ENCODE measurements around the gene CFAP99. TPM values are rescaled to one million over a fixed set of nuclear protein-coding genes. Genes with fewer than 3 reads are reported as not detected.
A peak's percentile ranks its signal among the peaks of the same experiment; 100 is the strongest.

The CFAP99 gene
- total RNA-seq, 1 experiment from 2014 or later: not detected

GRCh38 chr4:2446656-2447564 is 28.2 kb downstream of the CFAP99 start:
- H3K4me3 ChIP-seq: no peak overlapping the region
- no peaks in the 10 kb centered on the region for H3K27me3 ChIP-seq
- DNase-seq: no peak
- no peaks in the 10 kb centered on the region for H3K36me3 ChIP-seq
- H3K9me3 ChIP-seq: no peaks in the 10 kb centered on the region

DNA sequence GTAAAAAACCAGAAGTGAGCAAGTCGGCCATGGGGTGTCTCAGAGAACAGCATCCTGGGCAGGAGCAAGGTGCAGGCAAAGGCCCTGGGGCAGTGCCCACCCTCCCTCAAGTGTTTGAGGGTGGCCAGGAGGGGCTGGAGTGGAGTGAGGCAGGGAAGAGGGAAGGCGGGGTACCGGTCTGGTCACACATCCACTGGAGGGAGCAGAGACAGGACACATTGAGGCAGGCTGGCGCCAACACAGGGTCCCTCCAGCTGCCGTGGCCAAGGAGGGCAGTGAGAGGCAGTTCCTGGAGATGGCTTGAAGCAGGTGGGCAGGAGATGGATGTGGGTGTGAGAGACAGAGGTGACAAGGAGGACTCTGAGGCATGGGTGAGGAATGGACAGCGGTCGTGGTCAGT is 29.8 kb downstream of the CFAP99 start:
- Histone ChIP-seq H3K9me3 (no peaks in the 10 kb centered on the region), H3K4me3 (no peak overlapping the region), H3K27me3 (no peaks in the 10 kb centered on the region), H3K36me3 (no peaks in the 10 kb centered on the region)
- DNase-seq: no peak

DNA sequence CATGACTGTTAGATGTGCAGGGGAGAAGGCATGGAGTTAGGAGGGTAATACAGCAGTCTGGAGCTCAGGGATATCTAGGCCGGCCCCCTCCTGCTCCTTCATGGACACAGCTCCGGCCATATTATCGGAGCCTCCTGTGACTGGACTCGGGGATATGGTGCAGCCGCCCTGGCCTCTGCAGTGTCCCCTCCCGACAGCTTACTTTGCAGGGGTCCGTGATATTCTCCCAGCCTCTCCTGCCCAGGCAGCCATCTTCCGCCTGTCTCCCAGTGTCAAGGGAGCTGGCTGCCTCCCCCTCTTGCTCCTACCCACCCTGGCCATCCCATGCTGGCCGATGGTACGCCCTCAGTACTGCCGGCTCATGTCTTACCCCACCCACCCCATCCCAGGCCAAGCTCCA is 30.3 kb downstream of the CFAP99 start:
- Histone ChIP-seq H3K36me3 (no peaks in the 10 kb centered on the region), H3K4me3 (no peak overlapping the region), H3K9me3 (no peaks in the 10 kb centered on the region), H3K27me3 (no peaks in the 10 kb centered on the region)
- no peak for DNase-seq

DNA sequence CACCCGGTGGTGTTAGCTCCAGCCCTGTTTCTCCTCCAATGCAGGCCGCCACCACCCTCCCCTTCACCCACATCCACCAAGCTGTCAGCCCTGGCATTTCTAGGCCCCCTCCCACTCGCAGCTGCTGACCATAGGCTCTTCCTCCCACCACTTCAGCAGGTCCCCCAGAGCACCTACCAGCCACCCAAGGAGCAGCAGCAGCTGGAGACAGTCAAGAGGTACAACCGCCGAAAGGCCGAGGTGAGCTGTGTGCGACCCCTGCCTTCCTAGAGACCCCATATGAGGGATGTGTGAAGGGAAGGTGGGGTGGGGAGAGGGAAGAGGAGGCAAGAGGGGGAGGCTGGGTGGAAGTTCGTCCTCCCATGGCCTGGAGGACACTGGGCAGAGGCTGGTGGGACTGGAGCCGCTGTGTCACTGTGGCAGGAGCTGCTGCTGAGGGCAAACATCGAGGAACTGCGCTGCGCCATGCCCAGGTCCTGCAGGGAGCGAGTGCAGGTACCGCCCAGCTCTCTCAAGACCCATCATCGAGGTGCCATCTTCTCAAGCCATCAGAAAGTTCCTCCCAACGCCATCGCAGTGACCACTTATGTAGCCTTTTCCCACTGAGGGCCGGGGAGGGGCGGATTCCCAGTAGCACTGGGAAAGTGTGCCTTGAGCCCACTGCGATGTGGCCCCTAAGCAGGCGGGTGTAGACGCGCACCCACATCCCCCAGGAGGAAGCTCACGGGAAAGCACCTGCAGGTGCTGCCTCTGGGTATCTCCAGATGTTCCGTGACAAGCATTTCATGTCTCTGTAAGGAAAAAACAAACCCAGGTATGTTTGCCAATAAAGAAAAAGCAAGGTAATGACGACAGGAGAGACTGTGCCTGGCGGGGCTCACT is 31.0 kb downstream of the CFAP99 start:
- DNase-seq: no peak
- H3K27me3 ChIP-seq: no peaks in the 10 kb centered on the region
- no peak overlapping the region for H3K4me3 ChIP-seq
- H3K9me3 ChIP-seq: no peaks in the 10 kb centered on the region
- H3K36me3 ChIP-seq: no peaks in the 10 kb centered on the region

DNA sequence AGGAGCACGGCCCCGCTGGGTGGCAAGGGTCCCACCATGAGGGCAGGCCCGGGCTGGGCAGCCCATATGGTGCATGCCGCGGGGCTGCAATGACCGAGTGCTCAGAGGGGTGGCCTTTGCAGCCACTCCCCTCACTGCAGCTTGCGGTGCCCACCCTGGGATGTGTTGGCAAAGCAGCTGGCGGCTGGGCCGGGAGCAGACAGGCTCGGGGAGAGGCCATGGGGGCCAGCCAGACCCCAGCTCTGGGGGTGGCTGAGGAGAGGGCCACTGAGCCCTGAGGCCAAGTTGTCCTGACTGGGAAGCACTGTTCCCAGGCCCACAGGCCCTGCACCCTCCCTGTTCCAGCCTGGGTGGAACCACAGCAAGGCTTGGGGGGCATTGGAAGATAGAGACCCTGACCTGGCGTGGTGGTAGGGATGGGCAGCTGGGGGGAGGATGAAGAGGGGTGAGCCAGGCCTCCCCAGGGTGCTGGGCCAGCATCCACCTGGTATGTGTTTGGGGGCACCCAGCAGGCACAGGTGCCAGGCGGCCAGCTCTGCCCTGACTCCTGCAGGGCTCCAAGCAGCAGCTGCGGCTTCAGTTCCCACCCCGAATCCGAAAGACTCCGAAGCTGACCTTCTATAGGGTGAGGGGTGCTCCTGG is 31.8 kb downstream of the CFAP99 start:
- Histone ChIP-seq H3K36me3 (no peaks in the 10 kb centered on the region), H3K27me3 (no peaks in the 10 kb centered on the region), H3K4me3 (no peak overlapping the region), H3K9me3 (no peaks in the 10 kb centered on the region)
- DNase-seq: no peak

DNA sequence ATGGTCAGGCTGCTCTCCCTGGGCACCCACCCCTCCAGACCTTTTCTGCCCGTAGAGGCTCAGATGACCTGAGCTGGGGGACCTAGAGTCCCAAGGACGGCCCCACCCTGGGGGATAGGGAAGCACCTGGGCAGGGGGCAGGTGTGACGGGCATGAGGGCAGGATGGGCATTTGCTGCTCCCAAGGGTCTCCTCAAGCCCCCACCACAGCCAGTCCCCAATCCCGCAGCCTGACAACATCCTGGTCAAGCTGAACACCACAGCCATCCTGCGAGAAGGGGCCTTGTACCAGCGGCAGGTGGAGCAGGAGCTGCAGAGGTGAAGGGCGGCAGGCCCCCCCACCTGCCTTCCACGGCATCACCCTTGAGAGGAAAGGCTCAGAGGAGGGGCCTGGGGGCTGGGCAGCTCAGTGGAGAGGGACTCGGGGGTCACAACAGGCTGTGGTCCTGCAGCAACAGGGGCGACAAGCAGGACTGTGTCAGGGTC is 32.3 kb downstream of the CFAP99 start:
- Histone ChIP-seq H3K9me3 (no peaks in the 10 kb centered on the region), H3K27me3 (no peaks in the 10 kb centered on the region), H3K36me3 (no peaks in the 10 kb centered on the region), H3K4me3 (no peak overlapping the region)
- no peak for DNase-seq

DNA sequence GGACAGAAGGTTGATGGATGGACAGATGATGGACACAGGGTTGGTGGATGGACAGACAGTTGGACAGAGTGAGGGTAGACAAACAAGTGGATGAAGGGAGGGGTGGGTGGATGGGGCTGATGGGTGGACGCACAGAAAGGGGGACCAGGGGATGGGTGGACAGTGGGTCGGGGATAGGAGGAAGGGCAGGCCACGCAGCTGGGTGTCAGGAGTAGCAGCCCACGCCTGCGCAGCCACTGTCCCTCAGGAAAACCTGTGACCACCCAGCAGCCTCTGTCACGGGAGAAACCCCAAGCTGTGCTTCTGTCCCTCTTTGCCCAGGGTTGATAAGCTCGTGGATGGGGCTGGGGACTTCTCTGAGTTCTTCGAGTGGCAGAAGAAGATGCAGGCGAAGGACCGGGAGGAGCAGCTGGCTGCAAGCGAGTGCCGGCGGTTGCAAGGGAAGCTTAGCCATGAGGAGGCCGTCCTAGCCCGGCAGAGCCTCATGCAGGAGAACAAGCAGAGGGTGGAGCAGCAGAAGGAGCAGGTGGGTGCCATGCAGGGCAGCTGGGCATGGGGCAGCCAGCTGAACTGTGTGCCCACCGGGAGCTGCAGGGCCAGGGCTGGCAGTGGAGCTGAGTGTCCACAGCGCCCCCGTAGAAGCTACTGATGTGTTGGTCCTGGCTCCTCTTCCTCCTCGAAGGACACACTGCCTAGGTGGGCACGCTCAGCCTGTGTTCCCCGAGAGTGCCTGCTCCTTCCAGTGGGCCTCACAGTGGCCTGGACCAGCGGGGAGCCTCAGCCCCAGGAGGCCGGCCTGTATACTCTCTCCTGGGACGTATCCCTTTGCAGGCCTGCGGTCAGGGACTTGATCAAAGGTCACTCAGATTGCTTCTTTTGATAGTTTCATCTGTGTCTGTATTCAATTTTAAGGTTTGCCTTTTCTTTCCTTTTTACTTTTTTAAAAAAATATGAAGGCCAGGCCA is 33.3 kb downstream of the CFAP99 start:
- DNase-seq: no peak
- Histone ChIP-seq H3K4me3 (no peak overlapping the region), H3K27me3 (no peaks in the 10 kb centered on the region), H3K36me3 (no peaks in the 10 kb centered on the region), H3K9me3 (no peaks in the 10 kb centered on the region)

DNA sequence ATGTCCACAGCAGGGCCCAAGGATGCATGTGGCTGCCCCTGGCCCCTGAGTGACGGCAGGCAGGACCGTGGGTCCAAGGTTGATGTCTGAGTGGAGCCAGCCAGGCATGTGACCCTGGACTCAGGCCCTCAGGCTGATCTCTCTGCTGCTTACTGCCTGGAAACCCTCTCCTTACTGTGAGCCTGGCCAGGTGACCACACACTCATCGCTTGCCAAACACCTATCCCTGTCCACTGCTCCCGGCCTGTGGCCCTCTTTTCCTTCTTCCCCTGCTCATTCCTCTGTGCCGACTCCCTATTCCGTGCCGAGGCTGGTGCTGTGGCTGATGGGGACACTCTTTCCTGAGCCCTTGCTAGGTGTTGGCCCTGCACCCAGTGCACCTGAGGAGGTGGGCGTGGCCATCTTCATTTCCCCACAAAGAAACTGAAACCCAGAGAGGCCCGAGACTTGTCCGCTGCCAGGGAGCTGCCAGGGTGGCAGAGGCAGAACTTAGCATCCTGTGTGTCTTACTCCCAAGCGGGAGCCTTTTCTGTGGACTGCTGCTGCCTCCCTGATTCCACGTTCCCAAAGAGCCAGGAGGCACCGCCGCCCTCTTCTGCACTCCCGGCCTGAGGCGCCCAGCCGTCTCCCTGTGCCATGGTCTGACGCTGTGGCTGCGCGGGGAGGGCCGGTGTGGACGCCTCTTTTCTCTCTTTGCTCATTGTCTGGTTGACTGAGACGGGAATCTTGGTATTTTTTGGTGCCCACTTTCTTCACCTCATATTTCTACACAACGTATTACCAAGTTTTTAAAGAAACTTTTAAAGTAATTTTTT is 38.9 kb downstream of the CFAP99 start:
- Histone ChIP-seq H3K4me3 (no peak overlapping the region), H3K27me3 (no peaks in the 10 kb centered on the region), H3K9me3 (no peaks in the 10 kb centered on the region), H3K36me3 (no peaks in the 10 kb centered on the region)
- no peak for DNase-seq

GRCh38 chr4:2458546-2459491 is 40.1 kb downstream of the CFAP99 start:
- Histone ChIP-seq H3K36me3 (no peaks in the 10 kb centered on the region), H3K9me3 (no peaks in the 10 kb centered on the region), H3K27me3 (no peaks in the 10 kb centered on the region), H3K4me3 (no peak overlapping the region)
- no peak for DNase-seq

DNA sequence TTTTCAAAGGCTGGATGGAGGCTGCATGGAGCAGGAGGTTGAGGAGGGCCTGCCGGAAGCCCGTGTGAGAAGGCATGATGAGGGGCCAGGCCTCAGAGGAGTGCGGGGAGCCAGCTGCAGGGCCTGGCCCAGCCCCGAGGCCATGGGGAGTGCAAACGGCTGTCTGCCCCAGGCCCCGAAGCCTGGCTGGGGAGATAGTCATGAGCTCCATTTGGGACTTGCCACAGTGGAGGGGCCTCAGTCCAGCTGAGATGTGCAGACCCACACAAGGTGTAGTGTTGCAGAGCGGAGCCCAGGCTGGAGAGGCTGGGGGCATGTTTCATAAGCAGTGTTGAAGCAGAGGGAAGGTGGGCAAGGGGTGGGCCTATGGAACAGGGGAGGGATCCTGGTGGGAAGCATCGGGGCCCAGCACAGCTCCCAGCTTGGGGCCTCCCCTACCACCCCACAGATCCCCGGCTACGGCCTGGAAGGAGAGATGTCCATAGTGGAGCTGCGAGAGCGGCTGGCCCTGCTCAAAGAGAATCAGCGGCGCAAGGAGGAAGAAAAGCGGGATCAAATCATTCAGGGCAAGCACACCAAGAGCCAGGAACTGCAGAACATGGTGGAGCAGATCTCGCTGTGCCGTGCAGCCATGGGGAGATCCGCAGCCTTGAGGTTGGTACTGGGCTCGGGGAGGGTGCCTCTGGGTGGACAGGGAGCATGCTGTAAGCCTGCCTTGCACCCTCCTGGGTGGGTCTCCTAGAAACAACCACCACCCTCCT is 41.0 kb downstream of the CFAP99 start:
- H3K4me3 ChIP-seq: no peak overlapping the region
- no peaks in the 10 kb centered on the region for H3K27me3 ChIP-seq
- no peak for DNase-seq
- no peaks in the 10 kb centered on the region for H3K9me3 ChIP-seq
- no peaks in the 10 kb centered on the region for H3K36me3 ChIP-seq

- no peaks in the 10 kb centered on the region for H3K27me3 ChIP-seq
- DNase-seq: no peak
- no peaks in the 10 kb centered on the region for H3K9me3 ChIP-seq
- H3K36me3 ChIP-seq: no peaks in the 10 kb centered on the region
- no peak overlapping the region for H3K4me3 ChIP-seq
Measured at GRCh38 chr4:2461246-2461960, 42.6 kb downstream of the CFAP99 start.

DNA sequence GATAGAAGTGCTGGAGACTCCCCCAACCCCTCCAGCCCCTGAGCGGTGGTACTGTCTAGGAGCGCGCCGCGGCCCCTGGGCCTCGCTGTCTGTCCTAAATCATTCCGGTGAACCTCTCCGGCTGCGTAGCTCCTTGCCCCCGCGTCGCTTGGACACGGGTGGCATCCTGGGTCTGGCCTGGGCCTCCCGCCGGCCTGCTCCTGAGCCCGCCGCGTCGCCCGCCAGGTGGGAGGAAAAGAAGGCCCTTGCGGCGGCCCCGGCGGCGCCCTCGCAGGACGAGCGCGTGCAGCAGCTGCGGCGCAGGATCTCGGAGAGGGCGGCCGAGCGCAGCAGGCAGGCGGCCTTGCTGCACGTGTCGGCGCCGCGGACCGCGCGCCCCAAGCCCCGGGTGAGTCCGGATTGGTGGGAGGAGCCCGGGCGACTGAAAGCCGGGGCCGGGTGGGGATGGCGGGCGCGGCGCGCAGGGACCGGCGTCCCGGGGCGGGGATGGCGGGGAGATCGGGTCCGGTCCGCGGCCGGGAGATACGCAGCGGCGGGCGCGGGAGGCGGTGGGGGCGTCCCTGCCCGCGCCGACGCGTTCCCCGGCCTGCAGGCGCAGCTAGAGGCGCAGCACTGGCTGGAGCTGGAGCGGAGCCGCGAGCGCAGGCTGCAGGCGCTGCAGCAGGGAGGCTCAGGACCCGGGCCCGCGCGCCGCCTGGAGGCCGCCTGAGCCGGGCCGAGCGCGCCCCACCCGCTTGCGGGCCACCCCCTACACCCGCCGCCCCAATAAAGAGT is 43.6 kb downstream of the CFAP99 start:
- H3K4me3 ChIP-seq: peak overlapping the region; percentile 13; the same call in 1 of the 2 replicates
- DNase-seq: peak; percentile 74

More for the DNA sequence above, 43.6 kb downstream of the CFAP99 start:
- Histone ChIP-seq H3K36me3 (no peaks in the 10 kb centered on the region), H3K9me3 (no peaks in the 10 kb centered on the region), H3K27me3 (no peaks in the 10 kb centered on the region)

Data from MG63 (cell line).